H9 (cell line): ENCODE data around the gene MMRN2. TPM values are rescaled to one million over a fixed set of nuclear protein-coding genes. Genes with fewer than 3 reads are reported as not detected.
A peak's percentile ranks its signal among the peaks of the same experiment; 100 is the strongest.

Experiments
- DNase-seq: peaks from one replicate; pipeline ENCODE4 v3.0.0-alpha.2; 2017
- H2AFZ ChIP-seq: one replicate; pipeline ENCODE4 v1.6.1; 2013; ENCODE audit warnings: mild to moderate bottlenecking, low read length, control low read depth, moderate library complexity
- H2AK5ac ChIP-seq: 2 replicates; pipeline ENCODE4 v1.6.1; 2013; ENCODE audit warnings: low read length, control low read depth, mixed read lengths; ENCODE audit not compliant: insufficient read length
- H2BK120ac ChIP-seq: one replicate; pipeline ENCODE4 v1.6.1; 2013; ENCODE audit warnings: low read depth, mild to moderate bottlenecking, low read length, control low read depth, inconsistent platforms; ENCODE audit not compliant: poor library complexity, severe bottlenecking
- H2BK12ac ChIP-seq: 2 replicates; pipeline ENCODE4 v1.6.1; 2013; ENCODE audit warnings: low read length, control low read depth, mixed read lengths, low read depth; ENCODE audit not compliant: insufficient read length
- H2BK15ac ChIP-seq: 2 replicates; pipeline ENCODE4 v1.6.1; 2013; ENCODE audit warnings: low read depth, low read length, control low read depth
- H2BK20ac ChIP-seq: one replicate; pipeline ENCODE4 v1.6.1; 2013; ENCODE audit warnings: low read depth, mild to moderate bottlenecking, low read length, control low read depth, inconsistent platforms; ENCODE audit not compliant: poor library complexity, severe bottlenecking
- H2BK5ac ChIP-seq: 2 replicates; pipeline ENCODE4 v1.6.1; 2013; ENCODE audit warnings: low read length, control low read depth, mixed read lengths; ENCODE audit not compliant: insufficient read length
- H3K14ac ChIP-seq: 2 replicates; pipeline ENCODE4 v1.6.1; 2013; ENCODE audit warnings: low read length, control low read depth; ENCODE audit not compliant: insufficient read depth
- H3K18ac ChIP-seq: 2 replicates; pipeline ENCODE4 v1.6.1; 2013; ENCODE audit warnings: low read depth, mild to moderate bottlenecking, mixed read lengths, low read length, control low read depth; ENCODE audit not compliant: insufficient read length
- H3K23ac ChIP-seq: 2 replicates; pipeline ENCODE4 v1.6.1; 2013; ENCODE audit warnings: low read length, control low read depth, mixed read lengths, low read depth; ENCODE audit not compliant: insufficient read length
- H3K23me2 ChIP-seq: 2 replicates; pipeline ENCODE4 v1.6.1; 2013; ENCODE audit warnings: low read depth, mild to moderate bottlenecking, mixed read lengths, low read length, control low read depth; ENCODE audit not compliant: insufficient read length, poor library complexity, severe bottlenecking
- H3K27ac ChIP-seq: 2 replicates; pipeline ENCODE4 v1.5.1; 2013; ENCODE audit warnings: low read length, control low read depth, mixed read lengths, low read depth; ENCODE audit not compliant: insufficient read length
- H3K27me3 ChIP-seq: 2 replicates; pipeline ENCODE4 v1.6.1; 2013; ENCODE audit warnings: low read length, control low read depth, inconsistent platforms; ENCODE audit not compliant: insufficient read depth
- H3K4ac ChIP-seq: 2 replicates; pipeline ENCODE4 v1.6.1; 2013; ENCODE audit warnings: low read depth, mild to moderate bottlenecking, control low read depth, inconsistent platforms, low read length, moderate library complexity
- H3K4me1 ChIP-seq: 2 replicates; pipeline ENCODE4 v1.6.1; 2013; ENCODE audit warnings: low read length, control low read depth, inconsistent platforms; ENCODE audit not compliant: insufficient read depth
- H3K4me2 ChIP-seq: 2 replicates; pipeline ENCODE4 v1.6.1; 2013; ENCODE audit warnings: low read length, control low read depth, mixed read lengths; ENCODE audit not compliant: insufficient read length, insufficient read depth
- H3K56ac ChIP-seq: 2 replicates; pipeline ENCODE4 v1.6.1; 2013; ENCODE audit warnings: low read depth, mild to moderate bottlenecking, mixed read lengths, low read length, control low read depth; ENCODE audit not compliant: insufficient read length
- H3K79me1 ChIP-seq: 2 replicates; pipeline ENCODE4 v1.6.1; 2013; ENCODE audit warnings: low read depth, mild to moderate bottlenecking, moderate library complexity, low read length, control low read depth, inconsistent platforms; ENCODE audit not compliant: insufficient read depth, poor library complexity, severe bottlenecking
- H3K79me2 ChIP-seq: 2 replicates; pipeline ENCODE4 v1.6.1; 2013; ENCODE audit warnings: low read length, control low read depth, inconsistent platforms; ENCODE audit not compliant: insufficient read depth
- H3K9ac ChIP-seq: 2 replicates; pipeline ENCODE4 v1.6.1; 2013; ENCODE audit warnings: low read length, control low read depth, mixed read lengths; ENCODE audit not compliant: insufficient read length; ENCODE audit errors: extremely low read depth
- H3K9me3 ChIP-seq: one replicate; pipeline ENCODE4 v1.6.1; 2013; ENCODE audit warnings: low read depth, low read length, inconsistent platforms; ENCODE audit not compliant: control insufficient read depth
- H3T11ph ChIP-seq: one replicate; pipeline ENCODE4 v1.6.1; 2013; ENCODE audit warnings: mild to moderate bottlenecking, low read length, control low read depth, inconsistent platforms
- H4K20me1 ChIP-seq: one replicate; pipeline ENCODE4 v1.6.1; 2013; ENCODE audit not compliant: control insufficient read depth, insufficient read length, insufficient read depth
- H4K5ac ChIP-seq: 2 replicates; pipeline ENCODE4 v1.6.1; 2013; ENCODE audit warnings: low read depth, mild to moderate bottlenecking, mixed read lengths, low read length, control low read depth; ENCODE audit not compliant: insufficient read length
- H4K8ac ChIP-seq: replicated peaks from 2 replicates; pipeline ENCODE4 v1.6.1; 2013; ENCODE audit warnings: low read length, control low read depth, mixed read lengths, low read depth; ENCODE audit not compliant: insufficient read length
- H4K91ac ChIP-seq: 2 replicates; pipeline ENCODE4 v1.6.1; 2013; ENCODE audit warnings: low read depth, mild to moderate bottlenecking, moderate library complexity, mixed read lengths, low read length, control low read depth; ENCODE audit not compliant: insufficient read length
- H3K27ac Mint-ChIP-seq, 3 experiments: 2 replicates in 2 of 3; 3 replicates in 1 of 3; pipeline ENCODE4 v1.8.0; 2020 to 2021; ENCODE audit warnings: mixed read lengths in 3 of 3, mild to moderate bottlenecking in 1 of 3, moderate library complexity in 1 of 3
- H3K27me3 Mint-ChIP-seq: 2 replicates; pipeline ENCODE4 v1.8.0; 2021; ENCODE audit warnings: low read depth, mild to moderate bottlenecking, moderate library complexity, mixed read lengths
- H3K36me3 Mint-ChIP-seq, 3 experiments: 2 replicates in 2 of 3; 3 replicates in 1 of 3; pipeline ENCODE4 v1.8.0; 2020 to 2021; ENCODE audit warnings: low read depth in 3 of 3, mixed read lengths in 3 of 3; ENCODE audit not compliant: insufficient read depth in 1 of 3
- H3K4me1 Mint-ChIP-seq, 2 experiments: 2 replicates each; pipeline ENCODE4 v1.8.0; 2020; ENCODE audit warnings: mixed read lengths in 2 of 2
- H3K4me3 Mint-ChIP-seq, 2 experiments: 2 replicates in 1 of 2; 3 replicates in 1 of 2; pipeline ENCODE4 v1.8.0; 2020 to 2021; ENCODE audit warnings: mild to moderate bottlenecking in 2 of 2, mixed read lengths in 2 of 2, moderate library complexity in 1 of 2
- H3K9me3 Mint-ChIP-seq, 2 experiments: 2 replicates in 1 of 2; 3 replicates in 1 of 2; pipeline ENCODE4 v1.8.0; 2020; ENCODE audit warnings: mild to moderate bottlenecking in 2 of 2, mixed read lengths in 2 of 2, moderate library complexity in 1 of 2
- CTCF ChIP-seq: fragments of 200-600 bp; sonication (generic); conservative IDR thresholded peaks from 3 replicates; pipeline ENCODE4 v1.8.0; 2021; ENCODE audit warnings: antibody characterized with exemption, mild to moderate bottlenecking
- WGBS: extraction: QIAGEN DNeasy Blood & Tissue Kit; methylation state at CpG from one replicate; pipeline ENCODE4 v1.1.7; 2013; ENCODE audit warnings: missing lambda C conversion rate, low lambda C conversion rate, mixed read lengths; ENCODE audit not compliant: insufficient read length; ENCODE audit errors: extremely low coverage; 5-methylcytosine and 5-hydroxymethylcytosine counted together
- total RNA-seq: library from RNA; stranded (reverse); gene quantifications from 2 replicates; pipeline ENCODE4 v1.2.1, GENCODE V29; 2021

The MMRN2 gene
- total RNA-seq, 1 experiment from 2014 or later = 1.0 TPM

GRCh38 chr10:86963341-86963919 is 6.0 kb upstream of the MMRN2 start:
- H3K4ac ChIP-seq = no peak overlapping the region
- peaks cover 25 to 37% of the 10 kb centered on the region in 2 experiments for H3K4me1 Mint-ChIP-seq
- no peaks in the 10 kb centered on the region for H4K20me1 ChIP-seq
- H2BK20ac ChIP-seq = no peak overlapping the region
- H3K79me2 ChIP-seq = no peaks in the 10 kb centered on the region
- H4K91ac ChIP-seq = no peak overlapping the region
- no peak overlapping the region for H3T11ph ChIP-seq
- H3K18ac ChIP-seq = no peak overlapping the region
- no peak overlapping the region for H2BK12ac ChIP-seq
- H3K27ac Mint-ChIP-seq = peak overlapping the region in 1 of 3 experiments; percentile 65; a peak in 1 of 7 replicates
- H2AK5ac ChIP-seq = no peak overlapping the region
- H4K8ac ChIP-seq = no peak overlapping the region
- no peaks in the 10 kb centered on the region for H3K27me3 ChIP-seq
- DNase-seq = no peak
- H2BK120ac ChIP-seq = no peak overlapping the region
- H2BK15ac ChIP-seq = no peak overlapping the region
- no peak overlapping the region for H4K5ac ChIP-seq
- H3K23ac ChIP-seq = no peak overlapping the region
- no peak overlapping the region for H3K56ac ChIP-seq
- H3K27me3 Mint-ChIP-seq = no peaks in the 10 kb centered on the region
- H3K23me2 ChIP-seq = no peaks in the 10 kb centered on the region
- H3K4me1 ChIP-seq = peaks cover 2% of the 10 kb centered on the region; the same call in 1 of the 2 replicates
- H3K9me3 Mint-ChIP-seq = no peaks in the 10 kb centered on the region
- H2BK5ac ChIP-seq = no peak overlapping the region
- no peaks in the 10 kb centered on the region for H3K79me1 ChIP-seq
- H3K9me3 ChIP-seq = no peaks in the 10 kb centered on the region
- no peaks in the 10 kb centered on the region for H3K36me3 Mint-ChIP-seq
- no peak overlapping the region for H3K4me3 Mint-ChIP-seq
- no peak for TF ChIP-seq CTCF
- WGBS = no CpG with 5 or more reads among the region's 12 CpGs
- no peak overlapping the region for H3K27ac ChIP-seq
- H3K9ac ChIP-seq = no peak overlapping the region
- no peak overlapping the region for H3K14ac ChIP-seq
- H3K4me2 ChIP-seq = no peak overlapping the region
- no peak overlapping the region for H2AFZ ChIP-seq
